ENCODE measurements around the gene FOXE3.

Gene FOXE3

DNA sequence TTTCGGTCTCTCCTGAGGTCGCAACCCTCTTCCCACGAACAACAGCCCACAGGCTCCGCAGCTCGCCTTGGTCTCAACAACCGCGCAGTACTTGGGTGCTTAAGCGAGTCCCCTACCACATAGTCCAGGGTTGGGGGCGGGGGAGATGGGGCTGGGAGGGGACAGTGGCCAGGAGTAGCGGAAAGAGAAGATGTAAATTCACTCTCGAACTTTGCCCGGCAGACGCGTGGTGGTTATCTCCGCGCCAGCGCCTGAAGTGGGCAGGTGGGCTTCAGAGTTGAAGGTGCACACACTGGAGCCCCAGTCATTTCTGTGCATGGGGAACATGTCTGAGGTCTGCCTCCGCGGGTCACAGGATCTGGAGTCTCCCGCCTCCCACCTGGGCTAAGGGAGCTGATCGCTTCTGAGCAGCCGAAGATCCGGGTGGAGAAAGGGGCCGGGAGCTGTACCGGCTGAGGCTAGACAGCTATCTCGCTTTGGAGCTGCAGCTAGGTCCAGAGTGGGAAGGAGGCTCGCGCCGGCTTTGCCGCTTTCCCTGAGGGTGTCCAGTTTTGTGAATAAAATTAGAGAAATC lies 17.5 kb downstream of the FOXE3 start:
- no peak overlapping the region for H4K91ac ChIP-seq (ENCODE audit: low read depth, low read length, poor library complexity)
- no peaks in the 10 kb centered on the region for H3K79me1 ChIP-seq (ENCODE audit: low read depth, low read length)
- H3K4ac ChIP-seq (ENCODE audit: low read length), result no peak overlapping the region
- no peak for DNase-seq (ENCODE audit: low spot score)
- H3K14ac ChIP-seq (ENCODE audit: low read length), result peak overlapping the region; percentile 13
- H3K9me3 ChIP-seq (replicated peaks in 1 of 2; ENCODE audit: control insufficient read depth in 2 of 2, insufficient read depth in 1 of 2, low read depth in 1 of 2, low read length in 2 of 2), result no peaks in the 10 kb centered on the region
- peaks cover 38 to 82% (median 68%) of the 10 kb centered on the region in 3 experiments for H3K27me3 ChIP-seq (ENCODE audit: control insufficient read depth in 3 of 3, insufficient read depth in 3 of 3, low read depth in 1 of 3, low read length in 3 of 3)
- H3K18ac ChIP-seq (ENCODE audit: low read length), result peak overlapping the region; percentile 62
- no peak overlapping the region for H4K8ac ChIP-seq (ENCODE audit: low read depth, low read length)
- H3K4me2 ChIP-seq (ENCODE audit: insufficient read depth, low read length, poor library complexity, severe bottlenecking), result peak overlapping the region; percentile 37
- no peak overlapping the region for H2BK15ac ChIP-seq (ENCODE audit: low read length)
- H3K27ac ChIP-seq (replicated peaks; ENCODE audit: low read length), result no peak overlapping the region
- no peak overlapping the region for H3K23ac ChIP-seq (ENCODE audit: low read depth, low read length, poor library complexity)
- no peak overlapping the region for H2AK5ac ChIP-seq (ENCODE audit: low read depth, low read length)
- H3K4me3 ChIP-seq (ENCODE audit: low read length in 2 of 2), result peak overlapping the region in 1 of 2 donors; percentile 27
- H2BK120ac ChIP-seq (ENCODE audit: low read depth, low read length), result no peak overlapping the region
- no peak overlapping the region for H3K9ac ChIP-seq (ENCODE audit: low read depth, low read length, poor library complexity)
- H3K36me3 ChIP-seq (replicated peaks in 1 of 2; ENCODE audit: control insufficient read depth in 2 of 2, insufficient read depth in 2 of 2, low read length in 2 of 2), result no peaks in the 10 kb centered on the region
- H2AFZ ChIP-seq (ENCODE audit: low read length), result peak overlapping the region; percentile 90
- no peak overlapping the region for H2BK12ac ChIP-seq (ENCODE audit: low read length)
- no CpG with 5 or more reads among the region's 30 CpGs for WGBS, 2 donors (ENCODE audit: extremely low coverage in 2 of 2, insufficient read length in 2 of 2, insufficient replicate concordance in 1 of 2)
- H3K4me1 ChIP-seq (ENCODE audit: control insufficient read depth in 2 of 2, insufficient read depth in 1 of 2, low read depth in 1 of 2, low read length in 2 of 2), result peaks cover 5 to 12% of the 10 kb centered on the region in 2 donors
- no peak overlapping the region for H2BK5ac ChIP-seq (ENCODE audit: low read length)

DNA sequence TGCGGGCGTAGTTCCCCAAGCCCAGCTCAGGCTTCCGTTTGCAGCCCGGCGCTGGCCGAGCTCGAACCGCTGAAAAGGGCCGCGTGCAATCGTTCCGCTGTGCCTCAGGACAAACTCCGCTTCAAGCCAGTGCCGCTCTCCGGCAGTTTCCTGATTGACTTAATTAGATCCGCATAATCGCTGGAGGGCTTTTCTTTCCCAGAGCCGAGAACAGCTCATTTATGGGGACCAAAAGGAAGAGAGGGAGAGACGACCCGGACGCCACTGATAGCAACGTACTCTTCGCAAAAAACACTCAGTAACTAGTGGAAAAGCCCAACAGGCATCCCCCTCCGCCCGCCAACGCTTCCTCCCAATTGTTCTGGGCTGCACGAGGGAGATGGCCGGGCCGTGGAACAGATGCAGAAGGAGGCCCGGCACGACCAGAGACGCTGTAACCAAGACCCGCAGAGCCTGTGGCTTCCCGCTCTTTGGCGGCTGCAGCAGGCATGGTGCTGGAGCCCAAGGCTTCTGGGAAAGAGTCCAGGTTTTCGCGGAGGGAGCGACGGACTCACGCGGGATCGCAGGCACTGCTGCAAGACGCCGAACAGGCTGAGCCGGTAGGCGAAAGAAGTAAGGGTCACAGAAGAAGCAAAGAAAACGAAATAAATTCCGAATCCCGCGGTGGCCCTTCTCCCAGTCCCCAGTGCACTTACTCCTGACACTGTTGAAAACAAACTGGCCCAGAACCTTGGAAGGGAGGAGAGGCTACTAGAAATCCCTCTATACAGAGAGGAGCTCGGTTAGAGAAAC lies 18.2 kb downstream of the FOXE3 start:
- Histone ChIP-seq H2BK5ac (ENCODE audit: low read length) (no peak overlapping the region), H3K18ac (ENCODE audit: low read length) (peak overlapping the region; percentile 25), H2AFZ (ENCODE audit: low read length) (peak overlapping the region; percentile 90), H2BK120ac (ENCODE audit: low read depth, low read length) (no peak overlapping the region), H3K27me3 (ENCODE audit: control insufficient read depth in 3 of 3, insufficient read depth in 3 of 3, low read depth in 1 of 3, low read length in 3 of 3) (peaks cover 45 to 82% (median 74%) of the 10 kb centered on the region in 3 experiments), H3K27ac (replicated peaks; ENCODE audit: low read length) (no peak overlapping the region), H3K4me3 (ENCODE audit: low read length in 2 of 2) (peak overlapping the region in 1 of 2 donors; percentile 5), H3K14ac (ENCODE audit: low read length) (no peak overlapping the region), H3K9me3 (replicated peaks in 1 of 2; ENCODE audit: control insufficient read depth in 2 of 2, insufficient read depth in 1 of 2, low read depth in 1 of 2, low read length in 2 of 2) (no peaks in the 10 kb centered on the region), H3K79me1 (ENCODE audit: low read depth, low read length) (no peaks in the 10 kb centered on the region), H4K8ac (ENCODE audit: low read depth, low read length) (no peak overlapping the region), H2BK12ac (ENCODE audit: low read length) (no peak overlapping the region), H3K4me1 (ENCODE audit: control insufficient read depth in 2 of 2, insufficient read depth in 1 of 2, low read depth in 1 of 2, low read length in 2 of 2) (peaks cover 5 to 12% of the 10 kb centered on the region in 2 donors), H3K4me2 (ENCODE audit: insufficient read depth, low read length, poor library complexity, severe bottlenecking) (peak overlapping the region; percentile 45), H3K36me3 (replicated peaks in 1 of 2; ENCODE audit: control insufficient read depth in 2 of 2, insufficient read depth in 2 of 2, low read length in 2 of 2) (no peaks in the 10 kb centered on the region), H2BK15ac (ENCODE audit: low read length) (no peak overlapping the region), H3K23ac (ENCODE audit: low read depth, low read length, poor library complexity) (no peak overlapping the region), H3K9ac (ENCODE audit: low read depth, low read length, poor library complexity) (no peak overlapping the region), H2AK5ac (ENCODE audit: low read depth, low read length) (no peak overlapping the region), H3K4ac (ENCODE audit: low read length) (no peak overlapping the region), H4K91ac (ENCODE audit: low read depth, low read length, poor library complexity) (no peak overlapping the region)
- no peak for DNase-seq (ENCODE audit: low spot score)
- WGBS, 2 donors (ENCODE audit: extremely low coverage in 2 of 2, insufficient read length in 2 of 2, insufficient replicate concordance in 1 of 2), result no CpG with 5 or more reads among the region's 51 CpGs

- H3K23ac ChIP-seq (ENCODE audit: low read depth, low read length, poor library complexity), result no peak overlapping the region
- no peak overlapping the region for H3K9ac ChIP-seq (ENCODE audit: low read depth, low read length, poor library complexity)
- peaks cover 59 to 90% (median 89%) of the 10 kb centered on the region in 3 experiments for H3K27me3 ChIP-seq (ENCODE audit: control insufficient read depth in 3 of 3, insufficient read depth in 3 of 3, low read depth in 1 of 3, low read length in 3 of 3)
- no peak overlapping the region for H2BK120ac ChIP-seq (ENCODE audit: low read depth, low read length)
- H3K4me2 ChIP-seq (ENCODE audit: insufficient read depth, low read length, poor library complexity, severe bottlenecking), result no peak overlapping the region
- H3K4me1 ChIP-seq (ENCODE audit: control insufficient read depth in 2 of 2, insufficient read depth in 1 of 2, low read depth in 1 of 2, low read length in 2 of 2), result peaks cover 5 to 12% of the 10 kb centered on the region in 2 donors
- H3K4ac ChIP-seq (ENCODE audit: low read length), result no peak overlapping the region
- no peak overlapping the region for H3K14ac ChIP-seq (ENCODE audit: low read length)
- WGBS, 2 donors (ENCODE audit: extremely low coverage in 2 of 2, insufficient read length in 2 of 2, insufficient replicate concordance in 1 of 2), result no CpG with 5 or more reads among the region's 6 CpGs
- no peak overlapping the region for H3K27ac ChIP-seq (replicated peaks; ENCODE audit: low read length)
- no peak overlapping the region for H4K91ac ChIP-seq (ENCODE audit: low read depth, low read length, poor library complexity)
- DNase-seq (ENCODE audit: low spot score), result no peak
- no peak overlapping the region for H2AFZ ChIP-seq (ENCODE audit: low read length)
- no peak overlapping the region for H2BK12ac ChIP-seq (ENCODE audit: low read length)
- H3K36me3 ChIP-seq (replicated peaks in 1 of 2; ENCODE audit: control insufficient read depth in 2 of 2, insufficient read depth in 2 of 2, low read length in 2 of 2), result no peaks in the 10 kb centered on the region
- H3K4me3 ChIP-seq (ENCODE audit: low read length in 2 of 2), result no peak overlapping the region
- no peak overlapping the region for H2AK5ac ChIP-seq (ENCODE audit: low read depth, low read length)
- no peak overlapping the region for H2BK5ac ChIP-seq (ENCODE audit: low read length)
- H4K8ac ChIP-seq (ENCODE audit: low read depth, low read length), result no peak overlapping the region
- H3K9me3 ChIP-seq (replicated peaks in 1 of 2; ENCODE audit: control insufficient read depth in 2 of 2, insufficient read depth in 1 of 2, low read depth in 1 of 2, low read length in 2 of 2), result no peaks in the 10 kb centered on the region
- H3K79me1 ChIP-seq (ENCODE audit: low read depth, low read length), result no peaks in the 10 kb centered on the region
- H2BK15ac ChIP-seq (ENCODE audit: low read length), result no peak overlapping the region
- H3K18ac ChIP-seq (ENCODE audit: low read length), result no peak overlapping the region
These were observed 19.6 kb downstream of the FOXE3 start for GRCh38 chr1:47435506-47436303.

Data from neuronal stem cell (in vitro differentiated cells).